GM23338 (cell line): ENCODE results near the gene TCF7L2. TPM values are rescaled to one million over a fixed set of nuclear protein-coding genes. Genes with fewer than 3 reads are reported as not detected.

Experiments
- ATAC-seq: fragments of 200-7000 bp; cut with Tn5 transposase; 3 replicates; pipeline ENCODE4 v1.9.1; 2020
- DNase-seq: peaks from one replicate; pipeline ENCODE4 v3.0.0-alpha.2; 2015; ENCODE audit warnings: low spot score
- H2AFZ ChIP-seq: fragments of 200-600 bp; sonication (generic); 2 replicates; pipeline ENCODE4 v1.8.0; 2016; ENCODE audit warnings: antibody characterized with exemption, mild to moderate bottlenecking, moderate library complexity
- H3F3A ChIP-seq: fragments of 200-600 bp; sonication (generic); replicated peaks from 2 replicates; pipeline ENCODE4 v1.8.0; 2017; ENCODE audit warnings: antibody characterized with exemption, mixed run types, low read depth
- H3K27ac ChIP-seq: fragments of 200-600 bp; sonication (generic); 2 replicates; pipeline ENCODE4 v1.6.1; 2016; ENCODE audit warnings: low read depth
- H3K27me3 ChIP-seq: fragments of 200-600 bp; sonication (generic); 2 replicates; pipeline ENCODE4 v1.8.0; 2016; ENCODE audit warnings: mild to moderate bottlenecking, mixed run types, moderate library complexity; ENCODE audit not compliant: insufficient read depth
- H3K36me3 ChIP-seq: fragments of 200-600 bp; sonication (generic); 2 replicates; pipeline ENCODE4 v1.8.0; 2016; ENCODE audit warnings: mild to moderate bottlenecking; ENCODE audit not compliant: insufficient read depth
- H3K4me1 ChIP-seq: fragments of 200-600 bp; sonication (generic); 2 replicates; pipeline ENCODE4 v1.8.0; 2016; ENCODE audit warnings: mild to moderate bottlenecking, moderate library complexity; ENCODE audit not compliant: insufficient read depth
- H3K4me2 ChIP-seq: fragments of 200-600 bp; sonication (generic); 2 replicates; pipeline ENCODE4 v1.7.1; 2017; ENCODE audit warnings: mixed run types
- H3K4me3 ChIP-seq: fragments of 200-600 bp; sonication (generic); 2 replicates; pipeline ENCODE4 v1.6.1; 2016; ENCODE audit warnings: mixed run types
- H3K79me2 ChIP-seq: fragments of 200-600 bp; sonication (generic); replicated peaks from 2 replicates; pipeline ENCODE4 v1.8.0; 2017; ENCODE audit warnings: mild to moderate bottlenecking; ENCODE audit not compliant: insufficient read depth
- H3K9me2 ChIP-seq: fragments of 200-600 bp; sonication (generic); 2 replicates; pipeline ENCODE4 v1.8.0; 2017; ENCODE audit not compliant: insufficient read depth
- H4K20me1 ChIP-seq: fragments of 200-600 bp; sonication (generic); replicated peaks from 2 replicates; pipeline ENCODE4 v1.8.0; 2017; ENCODE audit warnings: mild to moderate bottlenecking; ENCODE audit not compliant: insufficient read depth
- H3K27ac Mint-ChIP-seq: 2 replicates; pipeline ENCODE4 v1.8.0; 2020; ENCODE audit warnings: inconsistent platforms, mild to moderate bottlenecking, moderate library complexity, mixed read lengths
- H3K27me3 Mint-ChIP-seq: 3 replicates; pipeline ENCODE4 v1.8.0; 2022; ENCODE audit warnings: low read depth, mild to moderate bottlenecking, moderate library complexity, mixed read lengths, inconsistent platforms; ENCODE audit not compliant: insufficient read depth, poor library complexity
- H3K36me3 Mint-ChIP-seq: 3 replicates; pipeline ENCODE4 v1.8.0; 2021; ENCODE audit warnings: low read depth, mild to moderate bottlenecking, inconsistent platforms, moderate library complexity, mixed read lengths
- H3K4me1 Mint-ChIP-seq: 3 replicates; pipeline ENCODE4 v1.8.0; 2020; ENCODE audit warnings: mild to moderate bottlenecking, inconsistent platforms, mixed read lengths
- H3K4me3 Mint-ChIP-seq: 3 replicates; pipeline ENCODE4 v1.8.0; 2021; ENCODE audit warnings: moderate library complexity, mild to moderate bottlenecking, inconsistent platforms, mixed read lengths
- H3K9me3 Mint-ChIP-seq: 3 replicates; pipeline ENCODE4 v1.8.0; 2020; ENCODE audit warnings: moderate library complexity, mild to moderate bottlenecking, inconsistent platforms, mixed read lengths
- CTCF ChIP-seq, 2 experiments: fragments of 200-600 bp in 1 of 2; sonication (generic) in 1 of 2; conservative IDR thresholded peaks; 2 replicates each; pipeline versions ENCODE4 v1.5.1 to v1.6.1; 2016 to 2017; ENCODE audit warnings: antibody characterized with exemption in 2 of 2, low read depth in 2 of 2, mild to moderate bottlenecking in 2 of 2, moderate library complexity in 1 of 2
- EZH2 ChIP-seq: fragments of 200-600 bp; sonication (generic); IDR thresholded peaks from one replicate; pipeline ENCODE4 v1.8.0; 2017; ENCODE audit warnings: antibody characterized with exemption, mild to moderate bottlenecking, low read depth; ENCODE audit not compliant: unreplicated experiment
- NANOG ChIP-seq: IDR thresholded peaks from 2 replicates; pipeline ENCODE4 v1.6.1; 2016; ENCODE audit warnings: antibody characterized with exemption, borderline replicate concordance
- REST ChIP-seq: IDR thresholded peaks from one replicate; pipeline ENCODE4 v1.6.1; 2018; ENCODE audit warnings: antibody characterized with exemption; ENCODE audit not compliant: unreplicated experiment
- STAT1 ChIP-seq: IDR thresholded peaks from one replicate; pipeline ENCODE4 v1.6.1; 2016; ENCODE audit warnings: antibody characterized with exemption; ENCODE audit not compliant: unreplicated experiment
- ZNF462 ChIP-seq: fragments of 250-450 bp; sonication (Bioruptor Pico); IDR thresholded peaks from 2 replicates; pipeline ENCODE4 v1.5.0; 2020; ENCODE audit warnings: mild to moderate bottlenecking, moderate library complexity
- polyA plus RNA-seq: library from polyadenylated mRNA; unstranded; fragments of >200 nt; fragmentation: Nextera tagmentation; extraction: Ambion mirVana; gene quantifications from 2 replicates; pipeline ENCODE4 v1.2.1, GENCODE V29; 2016
- total RNA-seq: library from RNA; depleted of rRNA; stranded (reverse); fragments of >200 nt; shearing (Covaris generic); gene quantifications from 2 replicates; pipeline ENCODE4 v1.2.3, GENCODE V29; 2014
- TF ChIP-seq, protein P1 (sequence below): IDR thresholded peaks from 2 replicates; pipeline ENCODE4 v1.6.1; 2016; ENCODE audit warnings: antibody characterized with exemption

Gene TCF7L2
- total and polyA plus RNA-seq, 2 experiments from 2014 or later: 32.2 to 80.8 TPM

DNA sequence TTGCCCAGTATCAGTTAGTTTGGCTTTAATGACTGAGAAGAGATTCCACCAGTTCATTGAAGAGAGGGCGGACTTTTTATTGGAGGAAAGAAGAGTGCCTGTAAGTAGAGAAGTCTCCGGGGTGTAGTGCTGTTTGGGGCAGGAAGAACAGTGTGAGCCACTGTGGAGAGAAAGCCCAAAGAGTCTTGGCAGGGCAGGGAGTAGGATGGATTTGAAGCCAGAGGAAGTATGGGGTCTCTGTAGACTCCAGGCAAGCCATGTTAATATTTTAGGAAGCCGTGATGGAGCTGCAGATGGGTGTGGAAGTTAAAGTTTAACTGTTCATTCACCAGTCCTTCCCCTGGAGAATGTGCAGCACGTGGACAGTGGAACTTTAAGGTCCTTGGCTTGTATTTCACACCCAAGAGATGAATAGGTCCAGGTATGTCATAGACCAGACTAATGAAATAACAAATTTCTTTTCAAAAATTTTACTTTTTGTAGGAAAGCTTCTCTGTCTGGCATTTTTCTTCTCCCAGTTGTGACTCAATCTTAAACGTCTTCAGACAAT, 54.1 kb downstream of the TCF7L2 start (continued):
- no peak for TF ChIP-seq NANOG
- no peak for TF ChIP-seq EZH2
- no peak for TF ChIP-seq REST
- TF ChIP-seq STAT1: no peak
- no peak for TF ChIP-seq CTCF (conservative IDR thresholded peaks at IDR 0.05; ENCODE audit: low read depth in 2 of 2)

DNA sequence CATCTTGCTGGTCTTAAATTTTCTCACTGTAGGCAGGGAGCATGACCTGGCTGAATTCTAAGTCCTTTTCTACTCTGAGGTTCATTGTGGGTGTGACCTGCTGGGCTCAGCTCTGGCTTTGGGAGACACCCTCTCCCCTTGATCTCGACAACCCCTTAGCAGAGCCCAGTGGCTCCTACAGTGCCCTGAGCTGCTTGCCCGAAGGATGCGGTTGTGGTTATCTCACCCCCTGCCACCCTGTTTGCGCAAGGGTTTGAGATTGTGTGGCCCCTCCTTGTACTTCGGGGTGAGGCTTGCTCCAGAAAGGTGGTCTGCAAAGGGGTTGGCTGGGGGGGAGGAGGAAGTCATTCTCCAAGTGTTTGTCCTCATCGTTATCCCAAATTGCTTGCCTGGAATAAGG, 55.3 kb downstream of the TCF7L2 start:
- Mint-ChIP-seq H3K9me3 (no peaks in the 10 kb centered on the region), H3K36me3 (peaks cover 51% of the 10 kb centered on the region), H3K27me3 (peaks cover 7% of the 10 kb centered on the region), H3K4me3 (no peak overlapping the region), H3K4me1 (peaks cover 75% of the 10 kb centered on the region), H3K27ac (no peak overlapping the region)
- Histone ChIP-seq H3K79me2 (peaks cover 100% of the 10 kb centered on the region), H3K4me1 (peaks cover 54% of the 10 kb centered on the region), H3K4me3 (no peak overlapping the region), H3K4me2 (0 out of 2 replicates have a peak overlapping the region, but pooled peaks have one; percentile 32), H3K27me3 (no peaks in the 10 kb centered on the region), H3K27ac (peak overlapping the region; percentile 56; the same call in 1 of the 2 replicates), H3F3A (0 out of 2 replicates have a peak, but pooled peaks cover 12% of the 10 kb centered on the region), H3K9me2 (peaks cover 2% of the 10 kb centered on the region; the same call in 1 of the 2 replicates), H2AFZ (no peak overlapping the region), H3K36me3 (no peaks in the 10 kb centered on the region; the same call in 1 of the 2 replicates), H4K20me1 (peaks cover 92% of the 10 kb centered on the region)
- no peak for DNase-seq
- ATAC-seq: peak; percentile 42
- TF ChIP-seq, protein P1, sequence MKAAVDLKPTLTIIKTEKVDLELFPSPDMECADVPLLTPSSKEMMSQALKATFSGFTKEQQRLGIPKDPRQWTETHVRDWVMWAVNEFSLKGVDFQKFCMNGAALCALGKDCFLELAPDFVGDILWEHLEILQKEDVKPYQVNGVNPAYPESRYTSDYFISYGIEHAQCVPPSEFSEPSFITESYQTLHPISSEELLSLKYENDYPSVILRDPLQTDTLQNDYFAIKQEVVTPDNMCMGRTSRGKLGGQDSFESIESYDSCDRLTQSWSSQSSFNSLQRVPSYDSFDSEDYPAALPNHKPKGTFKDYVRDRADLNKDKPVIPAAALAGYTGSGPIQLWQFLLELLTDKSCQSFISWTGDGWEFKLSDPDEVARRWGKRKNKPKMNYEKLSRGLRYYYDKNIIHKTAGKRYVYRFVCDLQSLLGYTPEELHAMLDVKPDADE: no peak
- TF ChIP-seq ZNF462 (no peak), NANOG (no peak), REST (no peak)
